Measurements from ENCODE around the gene COL1A2. TPM values are rescaled to one million over a fixed set of nuclear protein-coding genes. Genes with fewer than 3 reads are reported as not detected.

Gene COL1A2
- total and polyA plus RNA-seq, 2 of the 8 experiments (the other 6 are each of a cell fraction or from before 2014, with no cell fraction given) = 45.2 to 87.2 TPM

DNA sequence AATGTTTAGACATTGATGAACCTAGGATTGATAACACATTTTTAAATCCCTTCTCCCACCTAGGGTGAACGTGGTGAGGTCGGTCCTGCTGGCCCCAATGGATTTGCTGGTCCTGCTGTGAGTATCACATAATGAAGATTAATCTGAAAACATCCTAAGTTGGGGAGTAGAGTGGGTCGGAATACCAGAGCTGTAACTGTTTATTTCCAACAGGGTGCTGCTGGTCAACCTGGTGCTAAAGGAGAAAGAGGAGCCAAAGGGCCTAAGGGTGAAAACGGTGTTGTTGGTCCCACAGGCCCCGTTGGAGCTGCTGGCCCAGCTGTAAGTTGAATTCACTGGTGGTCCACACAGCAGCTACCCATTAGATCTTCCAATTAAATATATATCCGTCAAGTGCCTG lies 25.6 kb downstream of the COL1A2 start:
- Histone ChIP-seq H3K18ac (ENCODE audit: extremely low read depth, low read length) (no peak overlapping the region), H3K79me2 (ENCODE audit: control insufficient read depth in 1 of 2, insufficient read depth in 2 of 2, low read length in 2 of 2) (no peaks in the 10 kb centered on the region), H3K4me2 (ENCODE audit: insufficient read depth in 1 of 2, low read depth in 2 of 2, low read length in 2 of 2) (no peak overlapping the region), H3K56ac (replicated peaks; ENCODE audit: insufficient read length, low read depth, low read length) (no peak overlapping the region), H3K4me3 (ENCODE audit: extremely low read depth in 1 of 4, insufficient read depth in 2 of 4, low read depth in 3 of 4, low read length in 4 of 4) (no peak overlapping the region), H3K9ac (replicated peaks in 1 of 4; ENCODE audit: extremely low read depth in 1 of 4, low read depth in 3 of 4, low read length in 3 of 4) (no peak overlapping the region), H3K23ac (ENCODE audit: insufficient read length) (no peak overlapping the region), H3K36me3 (ENCODE audit: control insufficient read depth in 2 of 4, insufficient read depth in 4 of 4, low read length in 3 of 4) (peaks cover 36 to 90% (median 75%) of the 10 kb centered on the region in 4 experiments), H3K14ac (ENCODE audit: insufficient read length) (no peak overlapping the region), H3K9me3 (ENCODE audit: insufficient read depth in 2 of 2, low read depth in 1 of 2, low read length in 1 of 2) (no peaks in the 10 kb centered on the region), H2BK120ac (replicated peaks; ENCODE audit: low read depth, low read length) (no peak overlapping the region), H3K4me1 (replicated peaks in 1 of 4; ENCODE audit: control insufficient read depth in 3 of 4, insufficient read depth in 4 of 4, low read length in 3 of 4) (no peaks in the 10 kb centered on the region), H3K27me3 (replicated peaks in 1 of 4; ENCODE audit: control insufficient read depth in 3 of 4, extremely low read depth in 1 of 4, insufficient read depth in 3 of 4, low read length in 3 of 4) (no peaks in the 10 kb centered on the region), H3K79me1 (ENCODE audit: low read depth, low read length) (no peaks in the 10 kb centered on the region), H2BK20ac (ENCODE audit: low read length) (no peak overlapping the region), H4K8ac (ENCODE audit: extremely low read depth, insufficient read depth, low read length) (no peak overlapping the region), H2AFZ (ENCODE audit: low read length) (no peak overlapping the region), H2BK5ac (ENCODE audit: low read depth, low read length) (no peak overlapping the region), H3K4ac (replicated peaks; ENCODE audit: insufficient read length, low read depth, low read length) (no peak overlapping the region), H4K5ac (ENCODE audit: insufficient read length, low read depth, low read length) (no peak overlapping the region), H2BK12ac (ENCODE audit: low read depth, low read length) (no peak overlapping the region), H3K27ac (ENCODE audit: low read depth, low read length) (no peak overlapping the region), H3K23me2 (ENCODE audit: low read depth, low read length) (no peaks in the 10 kb centered on the region), H2BK15ac (ENCODE audit: low read length) (no peak overlapping the region), H4K91ac (replicated peaks; ENCODE audit: insufficient read length, low read length) (no peak overlapping the region), H4K20me1 (replicated peaks in 1 of 2; ENCODE audit: control insufficient read depth in 1 of 2, insufficient read depth in 2 of 2, low read length in 2 of 2) (no peaks in the 10 kb centered on the region), H2AK5ac (ENCODE audit: low read depth, low read length) (no peak overlapping the region)
- WGBS, 2 experiments (ENCODE audit: extremely low coverage in 1 of 2, insufficient coverage in 1 of 2, insufficient read length in 1 of 2, insufficient replicate concordance in 2 of 2, low coverage in 1 of 2, low lambda C conversion rate in 2 of 2, missing lambda C conversion rate in 1 of 2) = 83% methylated on average over 6 of the region's 6 CpGs; no CpG with 5 or more reads in 1 of the 2 experiments
- no peak for TF ChIP-seq BACH1 (IDR thresholded peaks at IDR 0.05; ENCODE audit: low read length)
- TF ChIP-seq CHD2 (IDR thresholded peaks at IDR 0.05; ENCODE audit: low read length) = no peak
- TF ChIP-seq CEBPB (IDR thresholded peaks at IDR 0.05; ENCODE audit: low read depth, low read length) = no peak
- TF ChIP-seq JUN (IDR thresholded peaks at IDR 0.05; ENCODE audit: low read depth, low read length) = no peak
- TF ChIP-seq TAF7 (optimal IDR thresholded peaks at IDR 0.05; ENCODE audit: borderline replicate concordance, low read depth, low read length) = no peak
- TF ChIP-seq RBBP5 (IDR thresholded peaks at IDR 0.05; ENCODE audit: borderline replicate concordance, low read depth, low read length) = no peak
- no peak for TF ChIP-seq GABPA (IDR thresholded peaks at IDR 0.05; ENCODE audit: borderline replicate concordance, insufficient read depth, low read length)
- no peak for TF ChIP-seq MAFK (IDR thresholded peaks at IDR 0.05; ENCODE audit: low read depth, low read length)
- no peak for TF ChIP-seq CBX5 (IDR thresholded peaks at IDR 0.05; ENCODE audit: low read depth, low read length)
- no peak for TF ChIP-seq RFX5 (IDR thresholded peaks at IDR 0.05; ENCODE audit: borderline replicate concordance, low read depth, low read length)
- no peak for TF ChIP-seq RXRA (IDR thresholded peaks at IDR 0.05; ENCODE audit: insufficient read depth, low read depth, low read length)
- ChIA-PET POLR2A (ENCODE audit: partially characterized antibody) (no interaction called here), CTCF (ENCODE audit: partially characterized antibody) (interaction anchor here (0.6 to 1.1 kb wide), 2 partner anchors 16 to 662 kb away, joined by 3 to 5 read pairs; no protein-coding TSS in a partner anchor)
- DNase-seq (ENCODE audit: low read depth in 1 of 2, low spot score in 2 of 2) (no peak), FAIRE-seq (no peak)
